HG03066 (cell line): Measurements from ENCODE around the gene NHLH1.

Source experiments
- ATAC-seq: cut with Tn5 transposase; IDR thresholded peaks from one replicate; pipeline ENCODE4 v1.9.1; 2021; ENCODE audit warnings: low read depth; ENCODE audit not compliant: unreplicated experiment

The NHLH1 gene

DNA sequence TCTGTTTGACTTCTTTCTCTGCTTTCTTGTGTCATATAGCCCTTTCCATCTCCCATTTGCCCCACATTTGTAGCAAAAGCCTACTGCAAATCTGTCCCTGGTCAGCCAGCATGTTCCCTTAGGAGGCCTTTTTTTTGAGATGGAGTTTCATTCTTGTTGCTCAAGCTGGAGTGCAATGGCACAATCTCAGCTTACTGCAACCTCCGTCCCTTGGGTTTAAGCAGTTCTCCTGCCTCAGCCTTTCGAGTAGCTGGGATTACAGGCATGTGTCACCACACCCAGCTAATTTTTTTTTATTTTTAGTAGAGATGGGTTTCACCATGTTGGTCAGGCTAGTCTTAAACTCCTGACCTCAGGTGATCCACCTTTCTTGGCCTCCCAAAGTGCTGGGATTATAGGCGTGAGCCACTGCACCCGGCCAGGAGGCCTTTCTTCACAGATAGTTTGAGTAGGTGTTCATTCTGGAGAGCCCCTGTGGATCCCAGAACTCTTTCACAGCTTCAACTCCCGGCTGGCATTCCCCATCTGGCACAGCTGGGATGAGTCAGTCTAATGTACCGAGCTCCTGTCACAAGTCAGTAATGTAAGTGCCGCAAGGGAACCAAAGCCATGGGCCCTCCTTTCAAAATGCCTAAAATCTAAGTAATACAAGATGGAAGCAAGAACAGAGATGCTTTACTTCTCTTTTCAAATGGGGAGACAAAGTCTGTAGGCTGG, 9.4 kb upstream of the NHLH1 start:
- no peak for ATAC-seq

DNA sequence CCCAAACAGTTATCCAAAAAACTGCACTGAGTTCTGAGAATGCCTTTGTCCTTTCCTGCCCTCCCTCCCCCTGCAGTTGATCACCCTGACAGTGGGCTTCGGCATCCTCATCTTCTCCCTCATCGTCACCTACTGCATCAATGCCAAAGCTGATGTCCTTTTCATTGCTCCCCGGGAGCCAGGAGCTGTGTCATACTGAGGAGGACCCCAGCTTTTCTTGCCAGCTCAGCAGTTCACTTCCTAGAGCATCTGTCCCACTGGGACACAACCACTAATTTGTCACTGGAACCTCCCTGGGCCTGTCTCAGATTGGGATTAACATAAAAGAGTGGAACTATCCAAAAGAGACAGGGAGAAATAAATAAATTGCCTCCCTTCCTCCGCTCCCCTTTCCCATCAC, 8.8 kb upstream of the NHLH1 start:
- no peak for ATAC-seq

- ATAC-seq = no peak
Measured at GRCh38 chr1:160359559-160360226, 7.2 kb upstream of the NHLH1 start.

- no peak for ATAC-seq
Measured at GRCh38 chr1:160360227-160360695, 6.6 kb upstream of the NHLH1 start.

- ATAC-seq = no peak
Measured at GRCh38 chr1:160361199-160361598, 5.7 kb upstream of the NHLH1 start.

GRCh38 chr1:160361814-160362167, 5.1 kb upstream of the NHLH1 start:
- no peak for ATAC-seq

- ATAC-seq = no peak
Measured at GRCh38 chr1:160362168-160362957, 4.5 kb upstream of the NHLH1 start.

- ATAC-seq = no peak
Measured at GRCh38 chr1:160363010-160363409, 3.9 kb upstream of the NHLH1 start.

DNA sequence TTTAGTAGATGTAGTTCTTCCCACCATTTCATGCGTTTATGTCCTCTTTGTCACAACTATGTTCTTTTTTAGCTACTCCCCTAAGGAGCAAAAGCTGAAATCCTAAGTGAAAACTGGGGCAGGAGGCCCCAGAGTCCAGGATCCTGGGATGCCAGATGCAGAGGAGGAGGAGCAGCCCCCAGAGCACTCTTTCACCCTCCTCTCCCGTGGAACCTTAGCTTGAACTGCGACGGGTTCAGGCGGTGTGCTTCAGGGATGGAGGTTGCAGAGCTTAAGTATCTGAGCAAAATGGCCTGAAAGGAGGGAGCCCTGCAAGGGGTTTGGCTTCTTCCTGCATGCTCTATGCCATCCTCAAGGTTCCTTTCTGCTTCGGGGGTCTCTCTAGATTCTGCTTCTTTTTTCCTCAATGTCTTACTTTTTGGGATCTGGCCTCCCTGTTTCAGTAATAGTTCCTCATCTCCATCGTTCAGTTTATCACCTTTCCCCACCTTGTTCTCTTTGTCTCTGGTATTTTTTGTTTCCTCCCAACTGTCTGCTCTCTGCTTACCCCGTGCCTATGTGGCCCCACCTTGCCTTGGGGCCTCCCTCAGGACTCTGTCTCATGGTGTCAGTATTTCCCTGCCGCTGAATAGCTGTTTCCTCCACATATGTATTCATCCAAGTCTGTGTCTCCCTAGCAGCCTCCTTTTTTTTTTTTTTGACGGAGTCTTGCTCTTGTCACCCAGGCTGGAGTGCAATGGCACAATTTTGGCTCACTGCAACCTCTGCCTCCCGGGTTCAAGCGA, 2.7 kb upstream of the NHLH1 start:
- ATAC-seq = no peak

- no peak for ATAC-seq
Measured at GRCh38 chr1:160365325-160365724, 1.5 kb upstream of the NHLH1 start.

- no peak for ATAC-seq
Measured at GRCh38 chr1:160367516-160367900, 637 bp downstream of the NHLH1 start.

DNA sequence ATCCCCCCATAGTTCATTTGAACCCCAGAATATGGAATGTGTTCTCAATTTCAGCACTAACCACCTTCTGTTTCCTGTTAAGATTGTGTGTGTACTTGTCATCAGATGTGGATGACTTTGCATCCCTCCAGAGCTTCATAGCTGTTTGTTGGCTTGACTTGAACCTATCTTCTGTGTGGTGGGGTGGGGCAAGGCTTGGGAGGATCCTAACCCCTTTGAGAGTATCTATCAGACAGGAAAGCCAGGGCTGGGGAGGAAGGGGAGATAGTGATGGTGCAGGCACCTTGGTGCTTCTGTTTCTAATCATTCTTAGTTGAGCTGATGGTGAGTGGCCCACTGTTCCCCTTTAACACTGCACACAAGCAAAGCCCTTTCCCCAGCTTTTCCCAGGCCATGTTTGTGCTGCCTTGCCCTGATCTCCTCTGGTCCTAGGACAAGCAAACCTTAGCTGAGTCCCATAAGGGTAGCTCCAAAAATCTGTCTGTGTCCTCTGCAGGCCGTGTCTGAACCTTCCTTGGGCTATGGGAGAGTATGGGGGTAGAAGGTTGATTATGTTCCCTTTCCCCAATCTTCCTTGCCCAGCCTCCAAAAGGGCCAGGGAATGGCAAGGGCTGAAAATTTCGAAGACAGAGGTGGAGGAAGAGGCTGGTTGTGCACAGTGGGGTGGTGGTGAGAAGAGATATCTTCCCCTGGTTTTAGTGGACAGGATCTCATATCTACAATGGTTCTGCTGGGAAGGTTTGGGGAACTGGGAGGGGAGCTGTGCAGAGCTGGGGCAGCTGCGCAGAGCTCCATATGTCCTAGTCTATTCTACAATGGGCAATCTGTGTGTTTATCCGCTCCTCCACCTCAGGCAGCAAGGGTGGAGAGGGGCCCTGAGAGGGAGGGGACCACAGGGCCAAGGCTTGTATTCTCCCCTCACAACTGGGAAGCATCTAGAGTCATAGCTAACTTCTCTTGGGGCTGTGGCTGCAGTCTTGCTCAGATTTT, 1.4 kb downstream of the NHLH1 start:
- ATAC-seq = no peak

DNA sequence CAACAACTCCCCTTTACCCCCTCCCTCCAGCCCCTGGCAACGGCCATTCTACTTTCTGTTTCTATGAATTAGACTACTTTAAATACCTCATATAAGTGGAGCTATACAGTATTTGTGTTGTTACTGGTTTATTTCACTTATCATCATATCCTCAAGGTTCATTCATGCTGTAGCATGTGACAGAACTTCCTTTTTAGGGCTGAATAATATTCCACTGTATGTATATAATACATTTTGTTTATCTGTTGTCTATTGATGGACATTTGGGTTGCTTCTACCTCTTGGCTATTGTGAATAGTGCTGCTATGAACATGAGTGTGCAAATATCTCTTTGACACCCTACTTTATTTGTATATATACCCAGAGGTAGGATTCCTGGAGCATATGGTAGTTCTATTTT, 2.2 kb downstream of the NHLH1 start:
- no peak for ATAC-seq

- ATAC-seq = no peak
Measured at GRCh38 chr1:160370561-160371345, 3.9 kb downstream of the NHLH1 start.

- ATAC-seq = no peak
Measured at GRCh38 chr1:160371346-160371631, 4.4 kb downstream of the NHLH1 start.

GRCh38 chr1:160371756-160372155, 4.9 kb downstream of the NHLH1 start:
- no peak for ATAC-seq

- ATAC-seq = no peak
Measured at GRCh38 chr1:160373696-160374095, 6.8 kb downstream of the NHLH1 start.

DNA sequence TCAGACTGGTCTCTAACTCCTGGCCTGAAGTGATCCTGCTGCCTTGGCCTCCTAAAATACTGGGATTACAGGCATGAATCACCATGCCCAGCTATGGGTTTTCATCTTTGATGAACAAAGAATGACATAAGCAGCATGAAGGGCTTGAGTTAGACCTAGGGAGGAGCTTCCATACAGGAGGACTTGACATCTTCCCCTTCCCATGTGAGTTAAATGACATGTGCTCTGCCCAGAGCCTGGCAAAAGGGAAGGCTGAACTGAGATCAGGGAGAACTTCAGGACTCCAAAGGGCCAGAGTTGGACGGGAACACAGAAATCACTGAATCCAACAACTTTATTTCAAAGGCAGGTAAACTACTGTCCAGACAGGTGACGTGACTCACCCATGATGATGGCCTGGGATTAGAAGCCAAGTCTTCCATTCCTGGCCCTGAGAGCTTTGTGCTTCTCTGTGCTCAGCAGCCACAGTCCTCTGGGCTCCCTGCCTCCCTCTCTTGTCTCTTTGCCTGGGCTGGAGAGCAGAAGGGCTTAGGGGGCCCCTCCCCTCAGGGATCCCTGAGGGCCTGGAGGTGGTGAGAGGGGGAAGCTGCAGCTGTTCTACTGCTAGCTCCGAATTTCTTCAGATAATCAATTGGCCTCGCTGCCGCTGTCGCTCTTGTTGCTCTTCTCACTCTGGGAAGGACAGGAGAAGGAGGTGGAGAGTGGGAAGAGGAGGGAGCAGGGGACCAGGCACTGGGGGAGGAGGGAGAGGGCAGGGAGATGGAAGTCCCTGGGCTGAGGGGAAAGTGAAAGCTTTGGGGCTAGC, 7.6 kb downstream of the NHLH1 start:
- no peak for ATAC-seq
